HepG2 (cell line): ENCODE data around the gene FASTK. TPM values are rescaled to one million over a fixed set of nuclear protein-coding genes. Genes with fewer than 3 reads are reported as not detected.

Experiments used
- HHEX ChIP-seq: IDR thresholded peaks from 2 replicates; pipeline ENCODE4 v1.6.1; 2016; ENCODE audit warnings: control low read depth
- KDM2A ChIP-seq: sonication (generic); formaldehyde crosslinking; IDR thresholded peaks from 2 replicates; pipeline ENCODE4 v1.4.0; 2020; ENCODE audit warnings: low read depth, missing genetic modification reagents, borderline replicate concordance
- MTF1 ChIP-seq: sonication (generic); formaldehyde crosslinking; IDR thresholded peaks from 2 replicates; pipeline ENCODE4 v1.5.0; 2020; ENCODE audit warnings: missing genetic modification reagents
- NFKB2 ChIP-seq: sonication (generic); formaldehyde crosslinking; IDR thresholded peaks from 2 replicates; pipeline ENCODE4 v1.4.0; 2020; ENCODE audit warnings: missing genetic modification reagents, borderline replicate concordance
- PPARG ChIP-seq: conservative IDR thresholded peaks from 2 replicates; pipeline ENCODE4 v1.6.1; 2016; ENCODE audit warnings: missing biosample characterization, missing genetic modification reagents
- PRMT3 ChIP-seq: sonication (generic); formaldehyde crosslinking; IDR thresholded peaks from 2 replicates; pipeline ENCODE4 v1.8.1; 2022; ENCODE audit warnings: low read depth, mild to moderate bottlenecking, moderate library complexity, missing genetic modification reagents, borderline replicate concordance
- SMYD3 ChIP-seq: sonication (generic); formaldehyde crosslinking; IDR thresholded peaks from 2 replicates; pipeline ENCODE4 v1.8.1; 2023; ENCODE audit warnings: mild to moderate bottlenecking, missing genetic modification reagents
- XBP1 ChIP-seq: sonication (generic); formaldehyde crosslinking; IDR thresholded peaks from 2 replicates; pipeline ENCODE4 v1.5.0; 2020; ENCODE audit warnings: missing genetic modification reagents
- ZBTB7B ChIP-seq: sonication (generic); formaldehyde crosslinking; IDR thresholded peaks from 2 replicates; pipeline ENCODE4 v1.4.0; 2020; ENCODE audit warnings: missing genetic modification reagents
- ZNF501 ChIP-seq: sonication (generic); formaldehyde crosslinking; IDR thresholded peaks from 2 replicates; pipeline ENCODE4 v1.5.1; 2020; ENCODE audit warnings: mild to moderate bottlenecking, moderate library complexity, missing genetic modification reagents
- ZNF737 ChIP-seq: sonication (generic); formaldehyde crosslinking; IDR thresholded peaks from 2 replicates; pipeline ENCODE4 v1.5.0; 2020; ENCODE audit warnings: missing genetic modification reagents, mild to moderate bottlenecking, borderline replicate concordance
- polyA plus RNA-seq, 8 experiments: library from polyadenylated mRNA; depleted of rRNA in 3 of 8; stranded (reverse) in 7 of 8; unstranded in 1 of 8; fragments of >200 nt; fragmentation: Illumina TruSeq in 4 of 8; extraction: Trizol in 4 of 8; gene quantifications; 2 replicates each; pipeline versions ENCODE4 v1.2.1 to v1.2.3, GENCODE V29; 2011 to 2016; ENCODE audit warnings: low read depth in 4 of 8, missing spikeins in 1 of 8, mixed read lengths in 1 of 8; ENCODE audit not compliant: insufficient read depth in 1 of 8
- total RNA-seq, 5 experiments: library from RNA; depleted of rRNA; stranded (reverse); fragments of >200 nt; fragmentation: Illumina TruSeq; extraction: Trizol; gene quantifications; 2 replicates each; pipeline ENCODE4 v1.2.3, GENCODE V29; 2016; ENCODE audit warnings: low read depth in 1 of 5
- TF ChIP-seq, protein P1 (sequence below): sonication (generic); formaldehyde crosslinking; IDR thresholded peaks from 2 replicates; pipeline ENCODE4 v1.4.0; 2020; ENCODE audit warnings: missing genetic modification reagents, borderline replicate concordance
- TF ChIP-seq, protein P2 (sequence below): sonication (generic); formaldehyde crosslinking; IDR thresholded peaks from 2 replicates; pipeline ENCODE4 v1.5.0; 2020; ENCODE audit warnings: missing genetic modification reagents
- TF ChIP-seq, protein P3 (sequence below): IDR thresholded peaks from 2 replicates; pipeline ENCODE4 v1.6.1; 2016; ENCODE audit warnings: missing compliant biosample characterization, missing genetic modification reagents, borderline replicate concordance
- TF ChIP-seq, protein P4 (sequence below): sonication (generic); formaldehyde crosslinking; IDR thresholded peaks from 2 replicates; pipeline ENCODE4 v1.5.0; 2020; ENCODE audit warnings: mild to moderate bottlenecking, missing genetic modification reagents, moderate library complexity
- TF ChIP-seq, protein P5 (sequence below): sonication (generic); formaldehyde crosslinking; conservative IDR thresholded peaks from 2 replicates; pipeline ENCODE4 v1.8.0; 2022; ENCODE audit warnings: mild to moderate bottlenecking, moderate library complexity, missing genetic modification reagents
- TF ChIP-seq, protein P6 (sequence below), 2 experiments: sonication (generic) in 1 of 2; formaldehyde crosslinking in 1 of 2; IDR thresholded peaks; 2 replicates each; pipeline versions ENCODE4 v1.4.0 to v1.6.1; 2018 to 2020; ENCODE audit warnings: missing genetic modification reagents in 2 of 2, borderline replicate concordance in 1 of 2, low read depth in 1 of 2, mild to moderate bottlenecking in 1 of 2, missing biosample characterization in 1 of 2

FASTK gene
- total and polyA plus RNA-seq, 2 of the 13 experiments (the other 11 are each of a cell fraction or from before 2014, with no cell fraction given), result 52.9 to 55.7 TPM

DNA sequence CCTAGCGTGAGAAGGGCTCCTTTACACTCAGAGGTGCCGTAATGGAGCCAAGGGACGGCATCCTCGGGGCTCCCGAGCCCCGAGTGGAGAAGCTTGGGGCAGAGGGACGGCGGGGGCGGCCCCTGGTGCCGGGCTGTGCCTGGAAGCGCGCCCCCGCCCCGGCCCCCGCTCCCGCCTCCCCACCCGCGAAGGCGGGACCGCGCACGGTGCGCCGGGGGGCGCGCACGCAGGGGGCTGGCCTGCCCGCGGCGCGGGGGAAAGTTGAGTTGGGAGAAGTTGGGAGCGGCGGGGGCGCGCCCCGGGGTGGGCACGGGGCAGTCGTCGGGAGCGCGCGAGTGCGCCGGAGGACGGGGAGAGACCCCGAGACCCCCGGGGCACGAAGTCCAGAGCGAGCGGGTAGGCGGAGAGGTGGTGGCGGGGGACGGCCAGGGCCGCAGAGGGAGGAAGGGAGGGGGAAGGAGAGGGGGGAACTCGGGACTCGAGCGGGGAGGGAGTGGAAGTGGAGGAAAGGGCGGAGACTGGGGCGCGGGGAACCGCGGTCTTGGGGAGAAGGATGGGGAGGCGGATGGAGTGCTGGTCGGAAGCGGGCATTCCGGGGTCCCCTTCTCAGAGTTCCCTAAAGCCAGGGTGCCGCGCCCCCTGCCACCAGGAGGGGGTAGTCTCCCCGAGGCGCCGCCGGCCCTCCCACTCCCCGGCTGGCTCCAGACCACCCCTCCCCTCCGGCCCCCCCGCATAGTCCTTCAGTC lies 21.1 kb downstream of the FASTK start, which contains the start of gene SLC4A2 (continued):
- TF ChIP-seq PRMT3 (no peak), KDM2A (CRISPR knock-in tag) (peak; percentile 43; the same call in 1 of the 2 replicates), HHEX (CRISPR knock-in tag) (no peak), ZNF737 (CRISPR knock-in tag) (no peak), PPARG (CRISPR knock-in tag) (no peak), NFKB2 (CRISPR knock-in tag) (no peak; the same call in 1 of the 2 replicates), MTF1 (no peak), ZBTB7B (CRISPR knock-in tag) (peak; percentile 22; the same call in 1 of the 2 replicates), SMYD3 (CRISPR knock-in tag) (0 out of 2 replicates have a peak, but pooled peaks have one; percentile 65), ZNF501 (CRISPR knock-in tag) (no peak), XBP1 (CRISPR knock-in tag) (no peak)
- TF ChIP-seq, protein P1, sequence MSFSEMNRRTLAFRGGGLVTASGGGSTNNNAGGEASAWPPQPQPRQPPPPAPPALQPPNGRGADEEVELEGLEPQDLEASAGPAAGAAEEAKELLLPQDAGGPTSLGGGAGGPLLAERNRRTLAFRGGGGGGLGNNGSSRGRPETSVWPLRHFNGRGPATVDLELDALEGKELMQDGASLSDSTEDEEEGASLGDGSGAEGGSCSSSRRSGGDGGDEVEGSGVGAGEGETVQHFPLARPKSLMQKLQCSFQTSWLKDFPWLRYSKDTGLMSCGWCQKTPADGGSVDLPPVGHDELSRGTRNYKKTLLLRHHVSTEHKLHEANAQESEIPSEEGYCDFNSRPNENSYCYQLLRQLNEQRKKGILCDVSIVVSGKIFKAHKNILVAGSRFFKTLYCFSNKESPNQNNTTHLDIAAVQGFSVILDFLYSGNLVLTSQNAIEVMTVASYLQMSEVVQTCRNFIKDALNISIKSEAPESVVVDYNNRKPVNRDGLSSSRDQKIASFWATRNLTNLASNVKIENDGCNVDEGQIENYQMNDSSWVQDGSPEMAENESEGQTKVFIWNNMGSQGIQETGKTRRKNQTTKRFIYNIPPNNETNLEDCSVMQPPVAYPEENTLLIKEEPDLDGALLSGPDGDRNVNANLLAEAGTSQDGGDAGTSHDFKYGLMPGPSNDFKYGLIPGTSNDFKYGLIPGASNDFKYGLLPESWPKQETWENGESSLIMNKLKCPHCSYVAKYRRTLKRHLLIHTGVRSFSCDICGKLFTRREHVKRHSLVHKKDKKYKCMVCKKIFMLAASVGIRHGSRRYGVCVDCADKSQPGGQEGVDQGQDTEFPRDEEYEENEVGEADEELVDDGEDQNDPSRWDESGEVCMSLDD, result peak; percentile 37; the same call in 1 of the 2 replicates
- TF ChIP-seq, protein P2, sequence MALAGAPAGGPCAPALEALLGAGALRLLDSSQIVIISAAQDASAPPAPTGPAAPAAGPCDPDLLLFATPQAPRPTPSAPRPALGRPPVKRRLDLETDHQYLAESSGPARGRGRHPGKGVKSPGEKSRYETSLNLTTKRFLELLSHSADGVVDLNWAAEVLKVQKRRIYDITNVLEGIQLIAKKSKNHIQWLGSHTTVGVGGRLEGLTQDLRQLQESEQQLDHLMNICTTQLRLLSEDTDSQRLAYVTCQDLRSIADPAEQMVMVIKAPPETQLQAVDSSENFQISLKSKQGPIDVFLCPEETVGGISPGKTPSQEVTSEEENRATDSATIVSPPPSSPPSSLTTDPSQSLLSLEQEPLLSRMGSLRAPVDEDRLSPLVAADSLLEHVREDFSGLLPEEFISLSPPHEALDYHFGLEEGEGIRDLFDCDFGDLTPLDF (CRISPR knock-in tag), result no peak
- TF ChIP-seq, protein P3, sequence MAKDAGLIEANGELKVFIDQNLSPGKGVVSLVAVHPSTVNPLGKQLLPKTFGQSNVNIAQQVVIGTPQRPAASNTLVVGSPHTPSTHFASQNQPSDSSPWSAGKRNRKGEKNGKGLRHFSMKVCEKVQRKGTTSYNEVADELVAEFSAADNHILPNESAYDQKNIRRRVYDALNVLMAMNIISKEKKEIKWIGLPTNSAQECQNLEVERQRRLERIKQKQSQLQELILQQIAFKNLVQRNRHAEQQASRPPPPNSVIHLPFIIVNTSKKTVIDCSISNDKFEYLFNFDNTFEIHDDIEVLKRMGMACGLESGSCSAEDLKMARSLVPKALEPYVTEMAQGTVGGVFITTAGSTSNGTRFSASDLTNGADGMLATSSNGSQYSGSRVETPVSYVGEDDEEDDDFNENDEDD (CRISPR knock-in tag), result peak; percentile 37; the same call in 1 of the 2 replicates
- TF ChIP-seq, protein P4, sequence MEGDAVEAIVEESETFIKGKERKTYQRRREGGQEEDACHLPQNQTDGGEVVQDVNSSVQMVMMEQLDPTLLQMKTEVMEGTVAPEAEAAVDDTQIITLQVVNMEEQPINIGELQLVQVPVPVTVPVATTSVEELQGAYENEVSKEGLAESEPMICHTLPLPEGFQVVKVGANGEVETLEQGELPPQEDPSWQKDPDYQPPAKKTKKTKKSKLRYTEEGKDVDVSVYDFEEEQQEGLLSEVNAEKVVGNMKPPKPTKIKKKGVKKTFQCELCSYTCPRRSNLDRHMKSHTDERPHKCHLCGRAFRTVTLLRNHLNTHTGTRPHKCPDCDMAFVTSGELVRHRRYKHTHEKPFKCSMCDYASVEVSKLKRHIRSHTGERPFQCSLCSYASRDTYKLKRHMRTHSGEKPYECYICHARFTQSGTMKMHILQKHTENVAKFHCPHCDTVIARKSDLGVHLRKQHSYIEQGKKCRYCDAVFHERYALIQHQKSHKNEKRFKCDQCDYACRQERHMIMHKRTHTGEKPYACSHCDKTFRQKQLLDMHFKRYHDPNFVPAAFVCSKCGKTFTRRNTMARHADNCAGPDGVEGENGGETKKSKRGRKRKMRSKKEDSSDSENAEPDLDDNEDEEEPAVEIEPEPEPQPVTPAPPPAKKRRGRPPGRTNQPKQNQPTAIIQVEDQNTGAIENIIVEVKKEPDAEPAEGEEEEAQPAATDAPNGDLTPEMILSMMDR (CRISPR knock-in tag), result peak; percentile 58
- TF ChIP-seq, protein P5, sequence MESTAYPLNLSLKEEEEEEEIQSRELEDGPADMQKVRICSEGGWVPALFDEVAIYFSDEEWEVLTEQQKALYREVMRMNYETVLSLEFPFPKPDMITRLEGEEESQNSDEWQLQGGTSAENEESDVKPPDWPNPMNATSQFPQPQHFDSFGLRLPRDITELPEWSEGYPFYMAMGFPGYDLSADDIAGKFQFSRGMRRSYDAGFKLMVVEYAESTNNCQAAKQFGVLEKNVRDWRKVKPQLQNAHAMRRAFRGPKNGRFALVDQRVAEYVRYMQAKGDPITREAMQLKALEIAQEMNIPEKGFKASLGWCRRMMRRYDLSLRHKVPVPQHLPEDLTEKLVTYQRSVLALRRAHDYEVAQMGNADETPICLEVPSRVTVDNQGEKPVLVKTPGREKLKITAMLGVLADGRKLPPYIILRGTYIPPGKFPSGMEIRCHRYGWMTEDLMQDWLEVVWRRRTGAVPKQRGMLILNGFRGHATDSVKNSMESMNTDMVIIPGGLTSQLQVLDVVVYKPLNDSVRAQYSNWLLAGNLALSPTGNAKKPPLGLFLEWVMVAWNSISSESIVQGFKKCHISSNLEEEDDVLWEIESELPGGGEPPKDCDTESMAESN, result no peak
- TF ChIP-seq, protein P6, sequence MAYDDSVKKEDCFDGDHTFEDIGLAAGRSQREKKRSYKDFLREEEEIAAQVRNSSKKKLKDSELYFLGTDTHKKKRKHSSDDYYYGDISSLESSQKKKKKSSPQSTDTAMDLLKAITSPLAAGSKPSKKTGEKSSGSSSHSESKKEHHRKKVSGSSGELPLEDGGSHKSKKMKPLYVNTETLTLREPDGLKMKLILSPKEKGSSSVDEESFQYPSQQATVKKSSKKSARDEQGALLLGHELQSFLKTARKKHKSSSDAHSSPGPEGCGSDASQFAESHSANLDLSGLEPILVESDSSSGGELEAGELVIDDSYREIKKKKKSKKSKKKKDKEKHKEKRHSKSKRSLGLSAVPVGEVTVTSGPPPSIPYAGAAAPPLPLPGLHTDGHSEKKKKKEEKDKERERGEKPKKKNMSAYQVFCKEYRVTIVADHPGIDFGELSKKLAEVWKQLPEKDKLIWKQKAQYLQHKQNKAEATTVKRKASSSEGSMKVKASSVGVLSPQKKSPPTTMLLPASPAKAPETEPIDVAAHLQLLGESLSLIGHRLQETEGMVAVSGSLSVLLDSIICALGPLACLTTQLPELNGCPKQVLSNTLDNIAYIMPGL (CRISPR knock-in tag; IDR thresholded peaks at IDR 0.05; ENCODE audit: borderline replicate concordance in 1 of 2, low read depth in 1 of 2), result peak; percentile 2; a peak in 1 of 4 replicates
